ENCODE data around the gene TLCD3B.

- TF ChIP-seq CTCF (IDR thresholded peaks at IDR 0.05) (peak in 2 of 3 donors; percentile 6 to 60), POLR2A (IDR thresholded peaks at IDR 0.05) (no peak), POLR2AphosphoS5 (IDR thresholded peaks at IDR 0.05) (no peak)
These were observed 10.8 kb upstream of the TLCD3B start for GRCh38 chr16:30041841-30042240.
